GM18526 (cell line): ENCODE results near the gene DLGAP4.

ENCODE experiments used
- POLR2A ChIP-seq: IDR thresholded peaks from 3 replicates; pipeline ENCODE4 v1.6.1; 2011; ENCODE audit not compliant: insufficient read length; ENCODE audit errors: extremely low read depth

DLGAP4 gene

GRCh38 chr20:36440370-36441026, 134.4 kb downstream of the DLGAP4 start:
- TF ChIP-seq POLR2A, result no peak

GRCh38 chr20:36441027-36441414, 134.9 kb downstream of the DLGAP4 start:
- no peak for TF ChIP-seq POLR2A

GRCh38 chr20:36441416-36441815, 135.3 kb downstream of the DLGAP4 start:
- no peak for TF ChIP-seq POLR2A

- TF ChIP-seq POLR2A, result no peak
Observed at GRCh38 chr20:36445847-36446246, 139.7 kb downstream of the DLGAP4 start.

- TF ChIP-seq POLR2A, result no peak
Observed at GRCh38 chr20:36446557-36446956, 140.4 kb downstream of the DLGAP4 start.

DNA sequence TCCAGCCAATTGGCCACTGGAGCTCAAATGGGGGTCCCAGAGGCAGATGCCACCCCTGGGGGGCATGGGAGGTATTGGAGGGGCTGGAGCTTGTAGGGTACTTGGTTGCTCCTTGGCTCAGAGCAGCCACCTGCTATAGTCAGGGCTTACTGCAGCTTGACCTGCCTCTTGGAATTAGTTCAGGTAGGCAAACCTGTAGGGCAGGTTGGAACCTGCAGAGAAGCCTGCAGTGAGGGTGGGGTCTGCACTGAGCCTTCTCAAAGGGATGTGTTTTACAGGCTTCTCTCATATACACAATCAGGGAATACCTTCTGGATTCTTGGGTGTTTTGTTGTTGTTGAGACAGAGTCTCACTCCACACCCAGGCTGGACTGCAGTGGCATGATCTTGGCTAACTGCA, 141.0 kb downstream of the DLGAP4 start:
- no peak for TF ChIP-seq POLR2A

- TF ChIP-seq POLR2A, result no peak
Observed at GRCh38 chr20:36449663-36450062, 143.5 kb downstream of the DLGAP4 start.

- no peak for TF ChIP-seq POLR2A
Observed at GRCh38 chr20:36454332-36454697, 148.2 kb downstream of the DLGAP4 start.

DNA sequence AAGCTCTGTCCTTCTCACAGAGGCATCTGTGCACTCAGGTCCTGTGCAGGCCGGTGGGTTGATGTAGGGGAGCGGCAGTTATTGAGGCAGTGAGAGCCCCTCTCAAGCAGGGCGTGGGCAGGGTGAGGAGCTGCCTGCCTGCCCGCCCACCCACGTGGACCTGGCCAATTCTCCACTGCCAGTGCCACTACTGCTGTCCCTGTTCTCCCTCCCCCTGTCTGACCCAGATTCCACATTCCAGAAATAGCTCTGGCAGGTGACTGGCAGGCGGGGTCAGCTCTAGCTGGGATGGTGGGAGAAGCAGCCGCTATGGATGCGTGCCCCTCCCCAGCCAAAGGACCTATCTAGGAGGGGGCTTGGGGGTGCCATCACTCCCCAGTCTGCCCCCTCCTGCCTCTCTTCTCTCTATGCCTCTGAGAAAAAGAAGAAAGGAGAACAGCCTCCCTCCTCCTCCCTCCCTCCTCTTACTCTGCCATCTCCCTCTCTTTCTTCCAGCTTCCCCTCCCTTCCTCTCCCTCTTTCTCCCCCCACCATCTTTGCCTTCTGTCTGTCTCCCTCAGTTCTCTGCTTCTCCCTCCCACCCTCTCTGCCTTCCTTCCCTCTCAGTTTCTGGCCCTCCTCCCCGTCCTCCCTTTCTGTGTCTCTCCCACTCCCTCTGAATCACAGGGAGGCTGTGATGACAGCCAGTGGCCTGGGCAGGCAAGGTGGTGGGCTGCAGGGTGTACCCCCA, 148.7 kb downstream of the DLGAP4 start:
- TF ChIP-seq POLR2A, result no peak

DNA sequence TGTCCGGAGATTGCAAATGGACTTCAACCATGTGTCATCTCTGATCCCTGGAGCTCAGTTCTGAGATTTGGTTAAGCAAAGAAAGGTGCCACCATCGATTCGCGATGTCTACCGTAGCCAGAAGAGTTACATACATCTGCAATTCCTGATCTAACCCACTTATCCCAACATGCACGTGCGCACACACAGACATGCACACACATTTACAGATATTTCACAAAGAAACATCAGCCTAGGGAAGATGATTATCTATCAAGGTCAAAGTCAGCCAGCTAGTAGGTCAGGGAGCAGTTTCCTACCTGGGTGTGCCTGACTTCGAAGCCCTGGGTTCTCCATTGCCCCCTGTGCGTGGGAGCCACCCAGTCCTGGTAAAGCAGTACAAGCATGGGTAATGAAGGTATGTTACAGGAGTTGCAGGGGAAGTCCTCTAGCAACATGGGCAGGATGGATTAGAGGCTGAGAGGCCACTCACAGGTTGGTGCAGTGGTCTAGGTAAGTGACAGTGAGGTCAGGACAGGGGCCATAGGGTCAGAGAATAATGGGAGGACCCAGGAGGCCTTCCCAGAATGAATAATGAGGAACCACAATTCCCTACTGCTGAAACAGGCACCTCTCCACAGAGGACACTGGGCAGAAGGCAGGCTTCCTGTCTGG, 150.0 kb downstream of the DLGAP4 start:
- TF ChIP-seq POLR2A, result no peak

DNA sequence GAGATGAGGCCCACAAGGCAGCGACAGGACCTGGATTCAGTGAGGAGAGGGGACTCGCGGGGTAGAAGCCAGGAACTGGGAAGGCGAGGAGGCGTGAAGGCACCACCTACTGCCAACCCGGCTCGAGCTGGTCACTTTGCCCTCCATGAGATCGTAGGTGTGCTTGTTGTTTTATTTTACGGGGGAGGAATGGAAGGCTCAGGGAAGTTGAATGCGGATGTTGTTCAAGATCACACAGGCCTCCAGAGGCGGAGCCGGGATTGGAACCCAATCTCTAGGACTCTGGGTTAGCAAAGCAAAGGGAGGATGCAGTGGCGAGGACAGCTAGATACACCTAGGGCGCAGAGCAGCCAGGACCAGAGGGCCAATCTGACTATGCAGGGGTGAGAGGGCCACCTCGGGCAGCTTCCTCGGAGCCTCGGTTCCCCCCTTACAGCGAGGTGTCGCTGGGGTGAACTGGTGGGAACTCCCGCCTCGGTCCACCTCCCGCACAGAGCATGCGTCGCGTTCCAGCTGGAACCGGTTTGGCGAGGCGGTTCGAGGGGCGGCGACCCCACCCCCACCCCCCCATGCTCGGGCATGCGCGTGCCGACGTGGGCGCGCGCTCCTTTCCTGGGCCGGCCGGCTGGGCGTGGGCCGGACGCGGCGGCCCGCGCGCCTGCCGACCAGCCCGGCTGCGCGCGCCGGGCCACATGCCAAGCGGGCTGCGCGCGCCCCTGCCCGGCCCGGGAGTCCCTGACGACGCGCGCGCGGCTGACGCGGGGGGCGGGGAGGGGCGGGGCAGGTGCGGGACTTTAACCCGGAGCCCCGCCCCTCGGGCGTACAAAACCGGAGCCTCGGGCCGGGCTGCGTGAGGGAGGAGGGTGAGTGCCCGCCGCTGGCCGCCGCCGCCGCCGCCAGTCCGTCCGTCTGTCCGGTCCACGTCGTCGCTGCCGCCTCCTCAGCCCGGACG, 154.8 kb downstream of the DLGAP4 start:
- peak; percentile 52 for TF ChIP-seq POLR2A

GRCh38 chr20:36461600-36462439, 155.7 kb downstream of the DLGAP4 start:
- TF ChIP-seq POLR2A, result no peak

GRCh38 chr20:36462440-36463211, 156.5 kb downstream of the DLGAP4 start:
- TF ChIP-seq POLR2A, result no peak
